DMS114 treated with DMSO at 0.1 percent for 48 hours (cell line): ENCODE measurements around the gene DEPDC5.

Experiments
- DNase-seq: peaks from one replicate; lab custom pipeline; 2025; ENCODE audit not compliant: unreplicated experiment; lab: John Stamatoyannopoulos, UW

Gene DEPDC5

GRCh38 chr22:31846161-31847115, 92.6 kb downstream of the DEPDC5 start:
- DNase-seq: no peak

- no peak for DNase-seq
Measured at GRCh38 chr22:31848411-31848810, 94.6 kb downstream of the DEPDC5 start.

DNA sequence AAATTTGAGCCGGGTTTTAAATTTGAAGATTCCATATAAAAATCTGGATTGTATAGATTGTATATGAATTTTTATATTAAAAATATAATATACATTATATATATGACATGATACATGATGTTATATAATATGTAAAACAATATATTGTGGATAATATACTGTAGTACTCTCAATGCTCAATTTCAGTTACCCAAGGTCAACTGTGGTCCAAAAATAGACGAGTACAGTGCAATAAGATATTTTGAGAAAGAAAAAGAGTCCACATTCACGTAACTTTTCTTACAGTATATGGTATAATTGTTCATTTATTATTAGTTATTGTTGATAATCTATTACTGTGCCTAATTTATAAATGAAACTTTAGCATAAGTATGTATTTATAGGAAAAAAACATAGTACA, 96.3 kb downstream of the DEPDC5 start:
- DNase-seq: no peak

DNA sequence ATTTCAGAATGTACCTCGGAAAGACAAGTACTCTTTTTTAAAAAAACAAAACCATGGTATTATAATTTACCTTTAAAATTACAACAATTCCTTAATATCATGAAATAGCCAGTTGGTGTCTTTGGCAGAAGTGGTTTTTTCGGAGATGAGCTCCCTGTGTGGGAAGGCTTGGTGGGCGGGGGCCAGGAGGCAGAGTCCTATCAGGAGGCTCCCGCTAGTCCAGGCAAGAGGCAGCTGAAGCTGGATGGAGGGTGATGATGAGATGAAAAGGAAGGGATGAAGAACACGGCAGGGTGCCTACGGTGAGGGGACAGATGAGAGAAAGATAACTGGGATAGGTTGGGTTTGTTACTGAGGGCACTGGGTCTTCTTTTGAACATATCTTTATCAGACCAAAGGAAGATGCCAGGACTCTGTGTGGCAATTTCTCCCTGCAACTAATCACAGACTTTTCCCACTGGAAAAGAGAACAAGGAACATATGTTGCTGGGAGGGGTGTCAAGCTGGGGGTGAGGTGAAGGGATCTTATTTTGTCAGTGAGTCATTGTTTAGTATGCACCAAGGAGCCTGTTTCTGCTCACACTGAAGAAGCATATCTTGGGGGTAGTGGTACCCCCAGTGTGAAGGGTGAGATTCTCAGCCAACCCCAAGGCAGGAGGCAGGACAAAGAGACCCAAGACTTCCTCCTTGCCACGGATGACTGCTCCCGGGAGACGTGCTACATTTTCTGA, 99.0 kb downstream of the DEPDC5 start:
- DNase-seq: no peak

- no peak for DNase-seq
Measured at GRCh38 chr22:31853736-31854495, 100.1 kb downstream of the DEPDC5 start.

DNA sequence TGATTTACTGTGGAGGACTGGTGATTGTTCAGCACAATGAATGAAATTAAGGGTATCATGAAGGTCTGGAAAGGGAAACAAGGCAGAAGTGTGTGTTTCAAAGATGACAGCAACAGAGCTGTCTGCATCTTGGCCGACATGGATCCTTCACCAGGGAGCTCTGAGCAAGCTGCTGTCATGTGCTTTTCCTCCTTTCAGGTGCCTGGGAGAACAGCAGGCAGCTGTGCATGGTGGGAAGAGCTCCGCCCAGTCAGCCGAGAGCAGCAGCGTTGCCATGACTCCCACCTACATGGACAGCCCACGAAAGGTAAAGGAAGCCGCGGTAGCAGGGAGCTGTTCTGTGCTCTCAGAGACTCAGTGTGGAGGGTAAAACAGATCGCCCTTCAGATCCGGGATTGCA, 103.4 kb downstream of the DEPDC5 start:
- no peak for DNase-seq

DNA sequence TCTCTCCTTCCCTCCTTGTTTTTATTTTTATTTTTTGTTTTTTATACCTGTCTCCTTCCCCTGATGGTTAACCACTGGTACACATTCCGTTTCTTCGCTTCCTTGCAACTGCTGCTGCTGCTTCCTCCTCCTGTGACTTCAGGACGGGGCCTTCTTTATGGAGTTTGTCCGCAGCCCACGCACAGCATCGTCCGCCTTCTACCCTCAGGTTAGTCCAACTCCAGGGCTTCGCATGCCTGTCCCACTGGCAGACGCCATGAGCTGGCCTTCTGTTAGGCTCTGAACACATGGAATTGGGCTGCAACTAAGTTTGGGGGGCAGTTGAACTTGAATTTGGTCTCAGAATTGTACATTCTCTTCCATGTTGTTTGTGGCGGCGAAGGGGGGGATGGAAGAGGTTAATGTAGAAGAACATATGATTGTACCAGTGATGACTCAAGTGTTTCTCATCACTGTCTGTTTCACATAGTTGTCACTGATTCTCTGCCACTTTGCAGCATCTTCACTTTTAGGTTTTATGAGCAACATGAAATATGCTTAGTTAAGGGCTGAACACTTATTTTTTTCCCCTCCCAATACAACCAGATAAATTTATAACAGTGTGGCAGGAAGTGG, 107.5 kb downstream of the DEPDC5 start:
- no peak for DNase-seq

GRCh38 chr22:31866918-31867317, 113.1 kb downstream of the DEPDC5 start:
- DNase-seq: no peak

DNA sequence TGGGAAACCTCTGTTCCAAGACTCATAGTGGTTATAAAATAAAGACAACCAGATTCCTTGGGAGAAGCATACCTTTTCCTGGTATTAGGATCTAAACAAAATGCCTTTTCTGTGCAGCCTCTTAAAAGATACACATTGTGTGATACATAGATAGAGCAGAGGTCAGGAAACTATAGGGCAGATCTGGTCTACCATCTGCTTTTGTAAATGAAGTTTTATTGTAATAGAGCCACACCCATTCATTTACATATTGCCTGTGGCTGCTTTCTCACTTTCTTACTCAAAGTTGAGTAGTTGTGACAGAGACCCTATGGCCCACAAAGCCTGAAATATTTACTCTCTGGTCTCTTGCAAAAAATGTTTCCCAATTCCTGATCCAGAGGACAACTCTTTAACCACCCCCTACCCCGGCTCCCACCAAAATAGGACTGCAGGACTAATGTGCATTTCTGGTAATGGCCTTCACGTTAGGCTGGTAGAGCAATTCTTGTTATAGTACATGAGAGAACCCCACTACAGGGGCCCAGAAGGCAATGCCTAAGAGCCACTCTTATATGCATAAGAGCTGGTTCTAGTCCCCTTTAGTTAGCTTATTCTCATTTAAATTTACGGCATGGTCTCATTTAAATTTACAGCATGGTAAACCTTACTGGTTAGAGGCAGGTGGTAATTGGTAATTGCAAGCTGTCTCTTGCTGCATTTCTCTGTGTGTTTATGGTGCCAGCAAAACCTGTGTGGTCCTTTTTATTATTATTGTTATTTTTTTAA, 113.8 kb downstream of the DEPDC5 start:
- no peak for DNase-seq

GRCh38 chr22:31869739-31870138, 115.9 kb downstream of the DEPDC5 start:
- DNase-seq: no peak

GRCh38 chr22:31870890-31871289, 117.1 kb downstream of the DEPDC5 start:
- no peak for DNase-seq

- no peak for DNase-seq
Measured at GRCh38 chr22:31871480-31871879, 117.7 kb downstream of the DEPDC5 start.

DNA sequence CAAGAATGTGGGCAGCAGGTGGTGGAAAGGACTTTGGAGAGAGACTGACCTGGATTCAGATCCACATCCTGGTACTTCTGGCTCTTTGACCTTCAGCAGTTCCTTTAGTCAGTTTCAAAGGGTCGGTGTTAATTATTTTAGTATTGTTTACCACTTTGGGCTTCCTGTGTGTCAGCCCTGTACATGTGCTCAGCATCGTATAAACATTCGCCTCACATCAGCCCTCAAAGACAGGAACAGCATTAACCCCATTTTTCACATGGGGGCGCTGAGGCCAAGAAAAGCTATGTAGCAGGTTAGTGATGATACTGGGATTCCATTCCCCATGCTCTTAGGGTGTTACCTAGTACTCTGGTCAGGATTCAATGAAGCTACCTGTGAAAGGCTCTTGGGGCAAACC, 118.4 kb downstream of the DEPDC5 start:
- no peak for DNase-seq

DNA sequence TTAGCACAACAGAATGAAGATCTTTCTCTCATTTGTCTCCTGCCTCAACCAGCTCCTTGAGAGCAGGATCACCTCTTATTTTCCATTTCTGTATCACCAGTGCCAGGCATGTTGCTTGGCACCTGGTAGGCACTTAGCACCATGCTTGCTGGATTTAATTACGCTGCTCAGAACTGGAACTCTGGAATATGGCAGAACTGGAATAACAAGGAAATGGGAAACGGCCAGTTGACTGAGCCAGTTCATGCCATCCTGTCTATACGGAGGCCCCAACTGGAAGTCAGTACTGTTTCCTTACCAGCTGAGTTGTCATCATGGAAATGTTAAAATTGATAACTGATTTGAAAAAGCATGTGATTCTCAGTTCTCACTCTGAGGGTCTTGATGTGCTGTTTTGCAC, 121.0 kb downstream of the DEPDC5 start:
- DNase-seq: no peak

DNA sequence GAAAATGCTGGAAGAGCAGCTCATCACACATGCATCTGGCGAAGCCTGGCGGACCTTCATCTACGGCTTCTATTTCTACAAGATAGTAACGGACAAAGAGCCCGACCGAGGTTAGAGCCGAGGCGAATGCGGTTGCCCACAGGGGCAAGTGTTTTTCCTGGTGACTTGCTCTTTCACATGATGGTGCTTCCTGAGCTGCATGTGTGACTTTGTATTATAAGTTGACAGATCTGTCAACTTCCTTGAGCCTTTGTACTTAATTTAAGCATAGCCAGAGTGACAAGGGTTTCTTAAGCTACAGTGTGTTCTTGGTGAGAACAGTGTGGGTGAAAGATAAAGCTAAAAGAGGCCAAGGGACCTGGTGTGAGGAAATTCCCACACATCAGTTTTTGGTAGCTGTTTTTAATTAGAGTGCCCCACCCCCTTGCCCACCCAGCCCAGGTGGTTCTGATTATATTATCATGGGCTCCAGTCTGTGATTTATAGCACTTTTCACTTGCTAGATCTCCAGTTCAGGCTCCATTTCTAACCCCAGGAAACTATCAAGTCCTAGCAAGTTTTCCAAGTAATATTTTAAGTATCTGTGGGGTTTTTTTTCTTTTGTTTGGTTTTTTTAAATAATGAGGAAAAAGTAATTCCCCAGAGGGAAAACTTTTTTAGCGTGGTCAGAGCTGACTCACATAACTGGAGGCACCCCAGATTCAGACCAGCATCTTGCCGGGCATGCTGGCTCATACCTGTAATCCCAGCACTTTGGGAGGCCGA, 122.5 kb downstream of the DEPDC5 start:
- DNase-seq: no peak

DNA sequence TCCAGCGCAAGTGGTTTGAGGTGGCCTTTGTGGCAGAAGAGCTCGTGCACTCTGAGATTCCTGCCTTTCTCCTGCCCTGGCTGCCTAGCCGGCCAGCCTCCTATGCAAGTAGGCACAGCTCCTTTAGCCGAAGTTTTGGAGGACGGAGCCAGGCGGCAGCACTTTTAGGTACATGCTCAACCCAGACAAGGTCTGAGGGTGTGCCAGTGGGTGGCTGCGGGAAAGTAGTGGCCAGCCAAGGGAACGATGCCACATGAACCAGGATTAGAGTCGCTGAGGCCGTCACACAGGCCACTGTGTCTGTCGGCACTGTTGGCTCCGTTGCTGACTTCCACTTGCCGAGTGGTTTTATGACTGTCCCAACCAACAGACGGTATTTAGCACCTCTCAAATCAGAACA, 125.8 kb downstream of the DEPDC5 start:
- DNase-seq: no peak

DNA sequence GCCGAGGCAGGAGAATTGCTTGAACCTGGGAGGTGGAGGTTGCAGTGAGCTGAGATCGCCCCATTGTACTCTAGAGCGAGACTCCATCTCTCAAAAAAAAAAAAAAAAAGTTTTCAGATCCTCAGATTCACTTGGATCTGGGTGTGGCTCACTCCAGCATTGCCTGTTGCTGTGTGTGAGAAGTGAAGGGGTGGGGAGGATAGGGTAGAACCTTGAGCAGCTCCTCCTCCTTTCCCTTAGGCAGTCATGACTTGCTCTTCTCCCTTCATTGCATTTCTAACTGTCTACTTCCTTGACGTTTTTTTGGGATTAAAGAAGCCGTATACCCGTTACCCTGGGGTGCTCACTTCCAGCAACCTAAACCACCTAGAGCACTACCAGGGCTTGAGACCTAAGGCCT, 127.4 kb downstream of the DEPDC5 start:
- no peak for DNase-seq

DNA sequence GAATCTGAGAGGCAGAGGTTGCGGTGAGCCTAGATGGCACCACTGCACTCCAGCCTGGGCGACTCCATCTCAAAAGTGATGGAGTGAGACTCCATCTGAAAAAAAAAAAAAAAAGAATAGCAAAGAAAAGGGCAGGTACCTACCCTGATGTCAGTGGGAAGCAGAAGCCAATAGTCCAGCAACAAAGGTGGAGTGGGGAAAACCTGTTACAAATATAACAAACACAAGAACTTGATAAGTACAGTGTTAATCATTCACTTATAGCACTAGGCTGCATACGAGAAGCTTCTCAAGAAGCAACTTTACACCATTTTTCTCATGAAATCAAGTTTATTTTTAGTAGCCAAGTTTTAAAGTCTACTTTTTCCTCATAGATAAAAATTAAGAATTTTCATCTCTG, 128.0 kb downstream of the DEPDC5 start:
- DNase-seq: no peak

DNA sequence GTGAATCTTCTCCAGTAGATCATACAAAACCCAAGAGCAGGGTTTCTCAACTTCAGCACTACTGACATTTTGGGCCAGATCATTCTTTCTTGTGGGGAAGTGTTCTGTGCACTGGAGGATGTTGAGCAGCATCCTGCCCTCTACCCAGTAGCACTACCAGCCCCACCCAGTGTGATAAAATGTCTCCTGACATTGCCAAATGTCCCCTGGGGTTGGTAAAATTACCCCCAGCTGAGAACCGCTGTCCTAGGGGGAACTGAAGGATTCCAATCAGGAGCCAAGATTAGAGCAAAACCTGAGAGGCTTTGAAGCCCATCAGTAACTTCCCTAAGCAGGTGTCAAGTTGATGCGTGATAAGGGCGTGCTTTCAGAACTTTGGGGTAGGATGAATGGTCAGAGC, 129.2 kb downstream of the DEPDC5 start:
- DNase-seq: no peak

DNA sequence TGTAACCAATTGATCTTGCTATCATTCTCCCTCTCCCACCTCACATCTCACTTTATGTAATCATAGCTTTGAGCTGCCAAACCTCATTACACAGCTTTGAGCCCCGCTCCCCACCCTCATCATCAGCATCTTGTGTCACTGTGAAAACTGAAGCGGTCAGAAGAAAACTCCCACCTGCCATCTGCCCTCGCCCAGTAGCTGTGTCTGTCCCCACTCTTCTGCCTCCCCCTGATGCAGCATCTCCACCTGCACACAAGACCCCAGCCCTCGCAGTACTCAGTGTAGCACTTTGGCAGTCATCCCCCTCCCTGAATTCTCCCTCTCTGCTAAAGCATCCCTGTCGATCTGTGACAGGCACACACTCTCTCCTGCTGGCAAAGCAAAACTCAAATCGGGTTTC, 130.2 kb downstream of the DEPDC5 start:
- DNase-seq: no peak
